GM12878 (cell line): ENCODE measurements around the gene NRP1. TPM values are rescaled to one million over a fixed set of nuclear protein-coding genes. Genes with fewer than 3 reads are reported as not detected.

Experiments used
- ATAC-seq: fragments of 200-7000 bp; cut with Tn5 transposase; 3 replicates; pipeline ENCODE4 v1.9.1; 2020; ENCODE audit warnings: mild to moderate bottlenecking, moderate library complexity
- BruUV-seq: library from RNA; stranded (reverse); fragments of 400-500 nt; replicated peaks from 2 replicates; lab custom pipeline; 2021; lab: Mats Ljungman, UMichigan
- CTCF ChIA-PET: fragments of 300-600 bp; sonication (Branson Sonifier 250); formaldehyde crosslinking; extraction: SDS; loops from one replicate; lab custom pipeline; 2021; ENCODE audit warnings: inconsistent platforms; lab: Yijun Ruan, JAX
- POLR2A ChIA-PET: fragments of 350-600 bp; formaldehyde crosslinking; extraction: SDS; loops from one replicate; lab custom pipeline; 2021; ENCODE audit warnings: inconsistent platforms; lab: Charles Lee
- RAD21 ChIA-PET: fragments of 300-600 bp; sonication (Branson Sonifier 250); formaldehyde crosslinking; loops from one replicate; lab custom pipeline; 2023; ENCODE audit warnings: antibody characterized with exemption; ENCODE audit not compliant: unreplicated experiment; lab: Charles Lee
- SMC1A ChIA-PET: fragments of 300-600 bp; sonication (Branson Sonifier 250); formaldehyde crosslinking; loops from one replicate; lab custom pipeline; 2023; ENCODE audit not compliant: unreplicated experiment, uncharacterized antibody; lab: Charles Lee
- DNase-seq: peaks from one replicate; pipeline ENCODE4 v3.0.0-alpha.2; 2011; ENCODE audit warnings: low read depth, low spot score
- FAIRE-seq: peaks from 3 replicates; lab custom pipeline; 2011; peaks lifted over from hg19 to GRCh38; lab: Jason Lieb, UNC
- H2AFZ ChIP-seq: 2 replicates; pipeline ENCODE4 v1.6.0; 2011; ENCODE audit warnings: low read depth, low read length, control low read depth; ENCODE audit not compliant: control insufficient read depth
- H3K27ac ChIP-seq: 2 replicates; pipeline ENCODE4 v1.5.1; 2011; ENCODE audit warnings: control low read depth; ENCODE audit not compliant: control insufficient read depth, insufficient read depth
- H3K27me3 ChIP-seq, 2 experiments: replicated peaks in 1 of 2; 2 replicates each; pipeline versions ENCODE4 v1.6.0 to v1.6.1; 2011; ENCODE audit warnings: low read length in 1 of 2; ENCODE audit not compliant: control insufficient read depth in 2 of 2, insufficient read depth in 2 of 2
- H3K36me3 ChIP-seq, 2 experiments: 2 replicates each; pipeline ENCODE4 v1.5.1; 2011; ENCODE audit warnings: low read length in 1 of 2; ENCODE audit not compliant: control insufficient read depth in 2 of 2, insufficient read depth in 2 of 2
- H3K4me1 ChIP-seq: 2 replicates; pipeline ENCODE4 v1.6.1; 2011; ENCODE audit warnings: mild to moderate bottlenecking, low read length, moderate library complexity, mixed read lengths; ENCODE audit not compliant: control insufficient read depth, insufficient read depth
- H3K4me2 ChIP-seq: 2 replicates; pipeline ENCODE4 v1.6.0; 2011; ENCODE audit warnings: control low read depth; ENCODE audit not compliant: control insufficient read depth, insufficient read depth
- H3K4me3 ChIP-seq: fragments of 200-600 bp; sonication (generic); 2 replicates; pipeline ENCODE4 v1.5.1; 2016
- H3K79me2 ChIP-seq: 2 replicates; pipeline ENCODE4 v1.6.0; 2011; ENCODE audit warnings: low read length; ENCODE audit not compliant: control insufficient read depth, insufficient read depth
- H3K9ac ChIP-seq: 2 replicates; pipeline ENCODE4 v1.8.0; 2011; ENCODE audit warnings: low read length, control low read depth, mixed read lengths; ENCODE audit not compliant: control insufficient read depth, insufficient read depth
- H3K9me3 ChIP-seq: replicated peaks from 3 replicates; pipeline ENCODE4 v1.5.1; 2011; ENCODE audit warnings: mild to moderate bottlenecking, low read length; ENCODE audit not compliant: control insufficient read depth, insufficient read depth
- H4K20me1 ChIP-seq: 2 replicates; pipeline ENCODE4 v1.6.0; 2011; ENCODE audit not compliant: control insufficient read depth, insufficient read depth
- BCL3 ChIP-seq: IDR thresholded peaks from 2 replicates; pipeline ENCODE4 v1.6.1; 2011; ENCODE audit warnings: borderline replicate concordance, low read depth, mild to moderate bottlenecking, moderate library complexity, low read length; ENCODE audit not compliant: insufficient read depth, poor library complexity, severe bottlenecking
- CHD1 ChIP-seq: IDR thresholded peaks from 2 replicates; pipeline ENCODE4 v1.6.1; 2012; ENCODE audit warnings: low read depth, low read length, improper control_type of control experiment
- DPF2 ChIP-seq: fragments of 450-650 bp; IDR thresholded peaks from 2 replicates; pipeline ENCODE4 v1.6.1; 2017; ENCODE audit warnings: mild to moderate bottlenecking
- EED ChIP-seq: sonication (generic); IDR thresholded peaks from 2 replicates; pipeline ENCODE4 v1.6.1; 2016; ENCODE audit warnings: antibody characterized with exemption, low read depth
- FOXM1 ChIP-seq: IDR thresholded peaks from 2 replicates; pipeline ENCODE4 v1.6.1; 2012; ENCODE audit warnings: low read depth, mild to moderate bottlenecking, inconsistent platforms, low read length, moderate library complexity
- GABPA ChIP-seq: IDR thresholded peaks from 2 replicates; pipeline ENCODE4 v1.6.1; 2014; ENCODE audit warnings: antibody characterized with exemption, low read depth, mild to moderate bottlenecking, inconsistent platforms
- IKZF2 ChIP-seq, 2 experiments: fragments of 450-650 bp; IDR thresholded peaks; 2 replicates each; pipeline ENCODE4 v1.6.1; 2017; ENCODE audit warnings: mild to moderate bottlenecking in 2 of 2, moderate library complexity in 2 of 2
- KAT2A ChIP-seq: conservative IDR thresholded peaks from 2 replicates; pipeline ENCODE4 v1.6.1; 2011; ENCODE audit warnings: low read depth, low read length; ENCODE audit not compliant: control insufficient read depth
- KLF5 ChIP-seq: fragments of 450-650 bp; IDR thresholded peaks from 2 replicates; pipeline ENCODE4 v1.6.1; 2014; ENCODE audit warnings: mild to moderate bottlenecking; ENCODE audit not compliant: partially characterized antibody
- MTA3 ChIP-seq: IDR thresholded peaks from 2 replicates; pipeline ENCODE4 v1.6.1; 2012; ENCODE audit warnings: low read length, inconsistent platforms, borderline replicate concordance
- POU2F2 ChIP-seq: IDR thresholded peaks from 3 replicates; pipeline ENCODE4 v1.6.1; 2011; ENCODE audit warnings: low read depth, mild to moderate bottlenecking, low read length, borderline replicate concordance
- SIX5 ChIP-seq: IDR thresholded peaks from 2 replicates; pipeline ENCODE4 v1.6.1; 2011; ENCODE audit warnings: mild to moderate bottlenecking, low read depth, low read length, moderate library complexity; ENCODE audit not compliant: severe bottlenecking
- SREBF1 ChIP-seq: IDR thresholded peaks from 2 replicates; pipeline ENCODE4 v1.6.1; 2012; ENCODE audit warnings: mild to moderate bottlenecking, low read length
- ZSCAN29 ChIP-seq: fragments of 450-650 bp; IDR thresholded peaks from 2 replicates; pipeline ENCODE4 v1.6.1; 2017; ENCODE audit warnings: mild to moderate bottlenecking, moderate library complexity
- WGBS: methylation state at CpG from one replicate; pipeline ENCODE4 v1.1.6; 2016; ENCODE audit warnings: low lambda C conversion rate; ENCODE audit not compliant: insufficient replicate concordance, insufficient coverage; ENCODE audit errors: missing lambda C conversion rate; 5-methylcytosine and 5-hydroxymethylcytosine counted together
- in situ Hi-C: fragments of 300-500 bp; cut with MboI; formaldehyde crosslinking; loops from 9 replicates; pipeline ENCODE4 v1.14.3; 2018; ENCODE audit warnings: mixed read lengths
- intact Hi-C: fragments of 100-400 bp; cut with micrococcal nuclease; formaldehyde crosslinking; loops from one replicate; pipeline ENCODE4 v1.14.2; 2022; ENCODE audit not compliant: unreplicated experiment
- polyA plus RNA-seq, 11 experiments: library from polyadenylated mRNA; depleted of rRNA in 4 of 11; unstranded in 6 of 11; stranded (reverse) in 5 of 11; fragments of >200 nt; fragmentation: Nextera tagmentation in 4 of 11; fragmentation: Illumina TruSeq in 1 of 11; extraction: Ambion mirVana in 4 of 11; extraction: Trizol in 1 of 11; gene quantifications; 1 replicate in 1 of 11; 2 replicates in 10 of 11; pipeline versions ENCODE4 v1.2.1 to v1.2.3, GENCODE V29; 2011 to 2016; ENCODE audit warnings: inconsistent platforms in 2 of 11, missing spikeins in 2 of 11, low read depth in 1 of 11
- total RNA-seq, 4 experiments: library from RNA; depleted of rRNA in 3 of 4; stranded (reverse); fragments of >200 nt in 3 of 4; fragmentation: Illumina TruSeq in 1 of 4; extraction: Trizol in 1 of 4; gene quantifications; 2 replicates each; pipeline versions ENCODE4 v1.2.1 to v1.2.3, GENCODE V29; 2013 to 2021
- TF ChIP-seq, protein P1 (sequence below): fragments of 450-650 bp; IDR thresholded peaks from 2 replicates; pipeline ENCODE4 v1.6.1; 2017; ENCODE audit warnings: mild to moderate bottlenecking, low read depth, inconsistent platforms; ENCODE audit not compliant: poor library complexity, severe bottlenecking

The NRP1 gene
- total and polyA plus RNA-seq, 10 of the 15 experiments (the other 5 are each of a cell fraction or from before 2014, with no cell fraction given), result 0.11 to 12.1 (median 0.52) TPM

DNA sequence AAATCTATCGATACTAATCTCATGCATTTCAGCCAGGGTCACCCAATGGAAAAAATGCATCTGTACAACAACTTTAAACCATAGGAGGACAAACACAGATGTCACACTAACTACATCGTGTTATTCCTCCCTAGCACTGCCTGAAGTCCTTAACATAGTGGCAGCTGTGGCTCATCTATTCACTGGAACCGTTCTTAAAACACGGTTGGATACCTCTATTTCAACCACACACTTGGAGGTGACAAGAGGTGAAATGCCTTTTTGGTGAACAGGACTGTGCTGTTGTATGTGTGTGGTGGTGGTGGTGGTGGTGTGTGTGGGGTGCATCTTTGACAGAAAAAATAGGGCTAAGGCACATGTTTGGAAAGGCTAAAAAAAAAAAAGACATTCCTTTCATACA, 93.1 kb downstream of the NRP1 start:
- no peaks in the 10 kb centered on the region for H3K27me3 ChIP-seq
- H3K9ac ChIP-seq, result no peak overlapping the region
- CTCF ChIA-PET, result no interaction called here
- RAD21 ChIA-PET, result no interaction called here
- BruUV-seq, result no TSS peak
- H3K27ac ChIP-seq, result no peak overlapping the region
- no peak overlapping the region for H2AFZ ChIP-seq
- H3K36me3 ChIP-seq, result no peaks in the 10 kb centered on the region
- H4K20me1 ChIP-seq, result no peaks in the 10 kb centered on the region
- 22% methylated on average over 4 of the region's 4 CpGs for WGBS
- H3K4me2 ChIP-seq, result no peak overlapping the region
- H3K79me2 ChIP-seq, result no peaks in the 10 kb centered on the region
- FAIRE-seq (no peak), ATAC-seq (peak; percentile 23; the same call in 1 of the 3 replicates), DNase-seq (no peak)
- POLR2A ChIA-PET, result no interaction called here
- TF ChIP-seq BCL3 (no peak), SIX5 (no peak), IKZF2 (IDR thresholded peaks at IDR 0.05) (no peak), KAT2A (no peak), CHD1 (no peak), POU2F2 (no peak), DPF2 (no peak), FOXM1 (no peak), SREBF1 (no peak), KLF5 (no peak), ZSCAN29 (no peak), EED (no peak), MTA3 (no peak), GABPA (no peak)
- TF ChIP-seq, protein P1, sequence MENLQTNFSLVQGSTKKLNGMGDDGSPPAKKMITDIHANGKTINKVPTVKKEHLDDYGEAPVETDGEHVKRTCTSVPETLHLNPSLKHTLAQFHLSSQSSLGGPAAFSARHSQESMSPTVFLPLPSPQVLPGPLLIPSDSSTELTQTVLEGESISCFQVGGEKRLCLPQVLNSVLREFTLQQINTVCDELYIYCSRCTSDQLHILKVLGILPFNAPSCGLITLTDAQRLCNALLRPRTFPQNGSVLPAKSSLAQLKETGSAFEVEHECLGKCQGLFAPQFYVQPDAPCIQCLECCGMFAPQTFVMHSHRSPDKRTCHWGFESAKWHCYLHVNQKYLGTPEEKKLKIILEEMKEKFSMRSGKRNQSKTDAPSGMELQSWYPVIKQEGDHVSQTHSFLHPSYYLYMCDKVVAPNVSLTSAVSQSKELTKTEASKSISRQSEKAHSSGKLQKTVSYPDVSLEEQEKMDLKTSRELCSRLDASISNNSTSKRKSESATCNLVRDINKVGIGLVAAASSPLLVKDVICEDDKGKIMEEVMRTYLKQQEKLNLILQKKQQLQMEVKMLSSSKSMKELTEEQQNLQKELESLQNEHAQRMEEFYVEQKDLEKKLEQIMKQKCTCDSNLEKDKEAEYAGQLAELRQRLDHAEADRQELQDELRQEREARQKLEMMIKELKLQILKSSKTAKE, result no peak
- intact Hi-C loops, result no loop called here
- H3K4me1 ChIP-seq, result no peaks in the 10 kb centered on the region; the same call in 1 of the 2 replicates
- in situ Hi-C loops, result no loop called here
- SMC1A ChIA-PET, result no interaction called here
- no peaks in the 10 kb centered on the region for H3K9me3 ChIP-seq
- H3K4me3 ChIP-seq, result no peak overlapping the region
